H7 (cell line): ENCODE results near the gene TTLL5. TPM values are rescaled to one million over a fixed set of nuclear protein-coding genes. Genes with fewer than 3 reads are reported as not detected.

Source experiments
- DNase-seq: peaks from one replicate; pipeline ENCODE4 v3.0.0; 2012
- H3K27me3 ChIP-seq: 2 replicates; pipeline ENCODE4 v1.6.0; 2011; ENCODE audit warnings: mild to moderate bottlenecking, low read length; ENCODE audit not compliant: control insufficient read depth, insufficient read depth
- H3K36me3 ChIP-seq: replicated peaks from 2 replicates; pipeline ENCODE4 v1.5.1; 2011; ENCODE audit warnings: low read length; ENCODE audit not compliant: control insufficient read depth, insufficient read depth
- H3K4me3 ChIP-seq: 2 replicates; pipeline ENCODE4 v1.5.1; 2011; ENCODE audit warnings: low read depth, mild to moderate bottlenecking, control low read depth, low read length, moderate library complexity; ENCODE audit not compliant: insufficient read depth
- total RNA-seq: library from RNA; depleted of rRNA; stranded (reverse); fragments of >200 nt; shearing (Covaris generic); gene quantifications from 2 replicates; pipeline ENCODE4 v1.2.3, GENCODE V29; 2014; rRNA removed

The TTLL5 gene
- 19.3 and 26.6 TPM in 2 replicates for total RNA-seq

GRCh38 chr14:75660630-75661498 is at the start of gene TTLL5, which contains the start of gene ERG28:
TTLL5 (plus strand) TSS chr14:75661246; CDS start chr14:75663150, 1,904 bp downstream.
ERG28 (minus strand) TSS chr14:75660876; CDS start chr14:75657502, 3,374 bp downstream.
- Histone ChIP-seq H3K4me3 (peak within 1 kb of the TSS; percentile 83), H3K27me3 (no peaks in the 10 kb centered on the region), H3K36me3 (peaks cover 5% of the 10 kb centered on the region)
- peak; percentile 98 for DNase-seq

- Histone ChIP-seq H3K36me3 (no peaks in the 10 kb centered on the region), H3K4me3 (no peak overlapping the region), H3K27me3 (no peaks in the 10 kb centered on the region)
- no peak for DNase-seq
These were observed 48.9 kb upstream of the TTLL5 start for GRCh38 chr14:75612157-75612556.

DNA sequence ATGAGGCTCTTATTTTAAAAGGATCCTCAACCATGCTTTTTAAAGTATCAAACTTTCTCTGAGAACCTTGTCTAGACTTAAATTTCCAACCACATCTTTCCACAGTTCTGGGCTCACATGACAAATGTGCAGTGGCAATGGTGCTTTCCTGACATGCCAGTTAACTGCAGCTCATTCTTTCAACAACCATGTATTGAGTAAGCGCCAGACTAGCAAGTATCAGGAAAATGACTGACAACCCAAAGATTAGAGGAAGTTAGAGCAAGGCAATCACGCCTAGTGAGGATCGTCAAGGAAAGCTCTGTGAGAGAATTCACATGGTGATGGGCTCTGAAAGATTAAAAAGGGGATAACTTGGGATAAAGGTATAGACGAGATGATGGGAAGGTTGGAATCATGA is 46.9 kb upstream of the TTLL5 start:
- H3K4me3 ChIP-seq = no peak overlapping the region
- no peaks in the 10 kb centered on the region for H3K36me3 ChIP-seq
- no peaks in the 10 kb centered on the region for H3K27me3 ChIP-seq
- DNase-seq = no peak

GRCh38 chr14:75615200-75615599 is 45.8 kb upstream of the TTLL5 start:
- H3K4me3 ChIP-seq = no peak overlapping the region
- no peaks in the 10 kb centered on the region for H3K27me3 ChIP-seq
- H3K36me3 ChIP-seq = no peaks in the 10 kb centered on the region
- no peak for DNase-seq

GRCh38 chr14:75619548-75619947 is 41.5 kb upstream of the TTLL5 start:
- no peaks in the 10 kb centered on the region for H3K27me3 ChIP-seq
- H3K36me3 ChIP-seq = no peaks in the 10 kb centered on the region
- no peak overlapping the region for H3K4me3 ChIP-seq

GRCh38 chr14:75625034-75625433 is 36.0 kb upstream of the TTLL5 start:
- Histone ChIP-seq H3K4me3 (no peak overlapping the region), H3K36me3 (no peaks in the 10 kb centered on the region), H3K27me3 (no peaks in the 10 kb centered on the region)
- no peak for DNase-seq

More at GRCh38 chr14:75619548-75619947, 41.5 kb upstream of the TTLL5 start:
- no peak for DNase-seq

- H3K27me3 ChIP-seq = no peaks in the 10 kb centered on the region
These were observed 34.6 kb upstream of the TTLL5 start for GRCh38 chr14:75626396-75626795.

GRCh38 chr14:75626863-75627262 is 34.2 kb upstream of the TTLL5 start:
- no peak for DNase-seq
- H3K4me3 ChIP-seq = no peak overlapping the region
- no peaks in the 10 kb centered on the region for H3K36me3 ChIP-seq
- H3K27me3 ChIP-seq = no peaks in the 10 kb centered on the region

More at GRCh38 chr14:75626396-75626795, 34.6 kb upstream of the TTLL5 start:
- no peak for DNase-seq
- no peak overlapping the region for H3K4me3 ChIP-seq
- no peaks in the 10 kb centered on the region for H3K36me3 ChIP-seq

DNA sequence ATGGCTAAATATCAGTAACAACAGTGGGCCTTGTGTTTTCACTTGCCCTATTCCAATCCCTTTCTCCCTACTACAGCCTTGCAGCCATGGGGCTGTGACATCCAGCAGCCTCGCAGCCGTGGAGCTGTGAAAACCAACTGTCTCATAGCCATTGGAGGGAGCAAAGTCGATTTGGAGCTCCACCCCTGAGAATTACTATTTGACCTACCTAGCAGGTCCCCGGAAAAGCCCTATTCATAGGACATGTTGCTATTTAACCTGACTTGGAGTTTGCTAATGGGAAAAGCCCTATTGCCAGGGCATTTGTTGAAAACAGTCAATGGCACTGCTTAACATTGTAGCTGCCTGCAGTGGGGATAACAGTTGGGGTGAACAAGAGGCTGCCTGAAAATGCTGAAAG is 33.6 kb upstream of the TTLL5 start:
- Histone ChIP-seq H3K36me3 (no peaks in the 10 kb centered on the region), H3K27me3 (no peaks in the 10 kb centered on the region), H3K4me3 (no peak overlapping the region)
- no peak for DNase-seq

DNA sequence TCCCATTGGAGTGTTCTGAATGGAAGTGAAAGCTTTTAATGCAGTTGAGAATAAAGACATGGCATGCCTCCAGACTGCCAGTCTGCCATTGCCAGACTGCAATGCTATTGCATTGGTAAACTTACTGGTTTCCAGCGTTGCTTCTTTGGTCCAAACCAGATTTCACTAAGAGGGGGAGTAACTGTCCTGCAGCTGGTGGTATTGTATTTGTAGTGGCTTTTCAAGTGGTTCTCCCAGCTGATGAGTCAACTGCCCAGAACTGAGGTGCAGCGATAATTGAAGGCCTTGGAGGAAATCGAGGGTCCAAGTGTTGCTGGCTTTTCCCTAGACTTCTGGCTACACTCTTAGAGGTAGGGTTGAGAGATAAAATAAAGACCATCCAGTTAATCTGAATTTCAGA is 32.2 kb upstream of the TTLL5 start:
- Histone ChIP-seq H3K36me3 (no peaks in the 10 kb centered on the region), H3K27me3 (no peaks in the 10 kb centered on the region), H3K4me3 (no peak overlapping the region)
- DNase-seq = no peak

DNA sequence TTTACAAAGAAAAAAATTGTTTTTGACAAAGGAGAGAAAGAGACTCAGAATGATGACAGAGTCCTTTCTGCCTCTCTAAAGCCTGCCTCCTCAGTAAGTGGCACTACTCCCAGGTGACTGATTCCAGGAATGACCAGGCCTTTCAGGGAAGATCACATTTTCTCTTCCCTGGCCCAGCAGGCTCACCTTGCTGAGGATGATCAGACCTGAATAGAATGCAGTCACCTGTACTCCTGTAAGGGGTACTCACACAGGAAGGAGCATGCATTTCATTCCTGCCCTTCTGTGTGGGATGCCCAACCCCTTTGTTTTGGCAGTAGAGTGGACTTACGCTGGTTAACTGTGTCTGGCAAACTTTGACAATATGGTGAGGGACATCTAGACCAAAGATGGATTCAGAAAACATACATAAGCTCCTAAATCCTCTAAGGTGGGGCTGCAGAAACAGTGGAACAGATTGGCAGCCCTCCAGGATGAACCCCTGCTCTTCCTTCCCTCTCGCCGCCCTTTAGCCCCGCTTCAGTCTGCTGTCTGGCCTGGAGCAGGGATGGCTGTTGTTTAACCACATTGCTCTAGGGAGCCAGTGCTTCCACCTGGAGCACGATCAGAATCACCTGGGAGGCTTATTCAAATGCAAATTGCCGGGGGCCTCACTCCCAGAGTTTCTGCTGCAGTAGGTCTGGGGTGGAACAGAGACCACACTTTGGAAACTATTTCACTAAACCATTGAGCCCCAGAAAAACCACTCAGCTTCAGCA is 30.2 kb upstream of the TTLL5 start:
- peak; percentile 63 for DNase-seq
- H3K4me3 ChIP-seq = no peak overlapping the region
- no peaks in the 10 kb centered on the region; the same call in 1 of the 2 replicates for H3K36me3 ChIP-seq
- no peaks in the 10 kb centered on the region for H3K27me3 ChIP-seq

DNA sequence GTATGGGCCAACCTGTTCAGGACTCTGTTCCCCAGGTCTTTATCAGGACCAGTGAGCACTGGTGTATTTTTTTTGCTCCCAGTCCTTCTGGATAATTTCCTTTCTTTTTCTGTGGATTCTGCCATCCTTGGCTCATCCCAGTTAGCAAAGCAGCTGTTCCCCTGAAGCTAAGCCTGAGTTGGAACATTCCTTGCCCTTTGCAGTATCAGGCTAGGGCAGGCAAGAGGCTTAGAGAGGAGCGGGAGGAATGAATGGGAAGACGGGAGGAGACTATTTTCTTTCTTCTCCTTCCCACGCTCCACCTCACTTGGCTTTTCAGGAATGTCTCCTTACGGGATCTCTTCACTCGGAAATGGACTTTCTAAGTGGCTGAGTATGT is 29.6 kb upstream of the TTLL5 start:
- Histone ChIP-seq H3K27me3 (no peaks in the 10 kb centered on the region), H3K4me3 (no peak overlapping the region), H3K36me3 (no peaks in the 10 kb centered on the region; the same call in 1 of the 2 replicates)
- peak; percentile 42 for DNase-seq

GRCh38 chr14:75634848-75635247 is 26.2 kb upstream of the TTLL5 start:
- Histone ChIP-seq H3K27me3 (no peaks in the 10 kb centered on the region), H3K36me3 (no peaks in the 10 kb centered on the region; the same call in 1 of the 2 replicates), H3K4me3 (no peak overlapping the region)
- DNase-seq = no peak

DNA sequence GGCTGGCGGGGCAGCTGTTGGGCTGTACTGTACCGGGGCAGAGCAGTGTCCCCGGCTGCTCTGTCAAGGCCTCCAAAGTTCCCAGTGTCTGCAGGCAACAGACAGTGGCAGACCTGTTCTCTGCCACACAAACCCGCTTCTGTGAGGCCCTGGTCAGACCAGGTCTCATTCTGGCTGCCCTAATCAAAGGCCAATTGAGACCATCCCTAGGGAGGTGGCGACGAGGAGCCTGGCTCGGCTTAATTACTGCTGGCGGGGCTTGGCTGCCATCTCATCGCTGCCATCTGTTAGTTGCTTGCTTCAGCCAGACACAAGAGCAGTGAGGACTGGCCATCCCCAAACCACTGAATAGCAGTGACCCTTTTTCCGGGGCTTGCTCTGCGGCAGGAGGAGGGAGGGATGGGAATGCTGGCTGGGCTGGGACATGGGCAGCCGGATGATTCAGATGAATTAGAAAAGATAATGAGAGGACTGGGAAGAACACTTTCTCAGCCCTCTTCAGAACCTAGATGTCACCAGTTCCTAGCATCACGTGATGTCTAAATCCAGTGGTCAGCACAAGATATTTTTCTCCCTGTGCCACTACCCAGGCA is 24.9 kb upstream of the TTLL5 start:
- H3K27me3 ChIP-seq = no peaks in the 10 kb centered on the region

More for the DNA sequence above, 24.9 kb upstream of the TTLL5 start:
- Histone ChIP-seq H3K36me3 (no peaks in the 10 kb centered on the region; the same call in none of the 2 replicates), H3K4me3 (no peak overlapping the region)
- DNase-seq = no peak
